Tongue (tissue), 2 donors: Measurements from ENCODE around the gene NAA25. TPM values are rescaled to one million over a fixed set of nuclear protein-coding genes. Genes with fewer than 3 reads are reported as not detected.
"Not testable (repeated sequence)": the region's sequence is repeated elsewhere in the genome, so short reads cannot be mapped to it uniquely, and the experiment has no call there.

Experiments used
- DNase-seq: peaks from one replicate; pipeline ENCODE4 v3.0.0-alpha.2; 2015
- total RNA-seq: library from RNA; depleted of rRNA; stranded (reverse); fragments of >200 nt; gene quantifications from one replicate; pipeline ENCODE4 v1.2.3, GENCODE V29; 2014

Gene NAA25
- total RNA-seq, 1 donor from 2014 or later, result 59.8 TPM

GRCh38 chr12:112061137-112061536 is 47.4 kb downstream of the NAA25 start:
- no peak for DNase-seq

GRCh38 chr12:112049351-112049750 is 59.2 kb downstream of the NAA25 start:
- DNase-seq, result no peak

- DNase-seq, result no peak
Observed at GRCh38 chr12:112046003-112046402, 62.6 kb downstream of the NAA25 start.

- not testable (repeated sequence) for DNase-seq
Observed at GRCh38 chr12:112036614-112037013, 72.0 kb downstream of the NAA25 start.

GRCh38 chr12:112035219-112035785 is 73.3 kb downstream of the NAA25 start:
- no peak for DNase-seq

- no peak for DNase-seq
Observed at GRCh38 chr12:112032292-112032691, 76.3 kb downstream of the NAA25 start.

- DNase-seq, result no peak
Observed at GRCh38 chr12:112031472-112031871, 77.1 kb downstream of the NAA25 start.

GRCh38 chr12:112029301-112029700 is 79.3 kb downstream of the NAA25 start:
- no peak for DNase-seq

- no peak for DNase-seq
Observed at GRCh38 chr12:112025808-112026375, 82.7 kb downstream of the NAA25 start.

GRCh38 chr12:112023759-112024396 is 84.7 kb downstream of the NAA25 start:
- no peak for DNase-seq

- DNase-seq, result no peak
Observed at GRCh38 chr12:112022241-112023016, 86.2 kb downstream of the NAA25 start.

- no peak for DNase-seq
Observed at GRCh38 chr12:112020947-112021457, 87.6 kb downstream of the NAA25 start.

- DNase-seq, result no peak
Observed at GRCh38 chr12:112018571-112019237, 89.9 kb downstream of the NAA25 start.

GRCh38 chr12:112017041-112017440 is 91.5 kb downstream of the NAA25 start:
- DNase-seq, result no peak

GRCh38 chr12:112015938-112016337 is 92.6 kb downstream of the NAA25 start:
- no peak for DNase-seq

GRCh38 chr12:112013601-112014402 is 94.8 kb downstream of the NAA25 start:
- peak; percentile 56 for DNase-seq

- peak; percentile 100 for DNase-seq
Observed at GRCh38 chr12:112012775-112013600, 95.6 kb downstream of the NAA25 start, which contains the start of the genes ERP29 and TMEM116. ERP29 (plus strand) TSS chr12:112013426; CDS start chr12:112013466, 40 bp downstream. TMEM116 (minus strand) TSS chr12:112013165; CDS start chr12:112005270, 7,895 bp downstream.

- no peak for DNase-seq
Observed at GRCh38 chr12:112011685-112012084, 96.9 kb downstream of the NAA25 start.

GRCh38 chr12:112010415-112011344 is 97.9 kb downstream of the NAA25 start:
- no peak for DNase-seq
